Thyroid gland (tissue), 4 donors: ENCODE measurements around the gene CCBE1.

Experiments
- CTCF ChIP-seq, 6 experiments: fragments of 200-600 bp in 3 of 6; fragments of 450-650 bp in 3 of 6; sonication (generic) in 3 of 6; IDR thresholded peaks; one replicate each; pipeline ENCODE4 v1.5.1; 2016 to 2019; ENCODE audit warnings: antibody characterized with exemption in 6 of 6, mild to moderate bottlenecking in 2 of 6, inconsistent platforms in 1 of 6, moderate library complexity in 1 of 6
- POLR2A ChIP-seq, 2 donors: fragments of 450-650 bp; IDR thresholded peaks; one replicate each; pipeline ENCODE4 v1.6.1; 2017; ENCODE audit warnings: antibody characterized with exemption in 2 of 2, mild to moderate bottlenecking in 2 of 2, moderate library complexity in 1 of 2

GRCh38 chr18:59509481-59510442 is 187.5 kb downstream of the CCBE1 start:
- no peak for TF ChIP-seq CTCF (IDR thresholded peaks at IDR 0.05)
- no peak for TF ChIP-seq POLR2A (IDR thresholded peaks at IDR 0.05)
